DOHH2 (cell line): ENCODE data around the gene CACNA1A.
"Not testable (repeated sequence)": the region's sequence is repeated elsewhere in the genome, so short reads cannot be mapped to it uniquely, and the experiment has no call there.

Experiments
- H3F3A ChIP-seq: fragments of 200-600 bp; sonication (generic), shearing (Covaris generic); 2 replicates; pipeline ENCODE4 v1.6.0; 2016; ENCODE audit warnings: antibody characterized with exemption, mild to moderate bottlenecking; ENCODE audit not compliant: control insufficient read depth, insufficient read depth
- H3K27ac ChIP-seq: fragments of 200-600 bp; sonication (generic); 2 replicates; pipeline ENCODE4 v1.5.1; 2014; ENCODE audit warnings: low read depth, mild to moderate bottlenecking, low read length, moderate library complexity
- H3K27me3 ChIP-seq: fragments of 200-600 bp; sonication (generic); 2 replicates; pipeline ENCODE4 v1.6.1; 2014; ENCODE audit warnings: mild to moderate bottlenecking, low read length, mixed read lengths; ENCODE audit not compliant: control insufficient read depth
- H3K36me3 ChIP-seq: fragments of 200-600 bp; sonication (generic); 2 replicates; pipeline ENCODE4 v1.6.1; 2014; ENCODE audit warnings: mild to moderate bottlenecking, low read length, moderate library complexity, mixed read lengths; ENCODE audit not compliant: control insufficient read depth
- H3K4me1 ChIP-seq: fragments of 200-600 bp; sonication (generic); 2 replicates; pipeline ENCODE4 v1.6.1; 2014; ENCODE audit warnings: mild to moderate bottlenecking, low read length, mixed read lengths; ENCODE audit not compliant: control insufficient read depth
- H3K4me2 ChIP-seq: fragments of 200-600 bp; sonication (generic); 2 replicates; pipeline ENCODE4 v1.6.0; 2014; ENCODE audit warnings: mild to moderate bottlenecking, low read length, moderate library complexity
- H3K4me3 ChIP-seq: fragments of 200-600 bp; sonication (generic); 2 replicates; pipeline ENCODE4 v1.5.1; 2014; ENCODE audit warnings: mild to moderate bottlenecking, low read length, mixed read lengths
- H3K79me2 ChIP-seq: fragments of 200-600 bp; sonication (generic); 2 replicates; pipeline ENCODE4 v1.6.1; 2014; ENCODE audit warnings: mild to moderate bottlenecking, low read length, mixed read lengths; ENCODE audit not compliant: control insufficient read depth
- H3K9me2 ChIP-seq: fragments of 200-600 bp; sonication (generic); replicated peaks from 2 replicates; pipeline ENCODE4 v1.6.1; 2014; ENCODE audit warnings: mild to moderate bottlenecking, low read length, mixed read lengths; ENCODE audit not compliant: control insufficient read depth
- H3K9me3 ChIP-seq: fragments of 200-600 bp; sonication (generic); 2 replicates; pipeline ENCODE4 v1.6.1; 2014; ENCODE audit warnings: antibody characterized with exemption, low read length, mixed read lengths; ENCODE audit not compliant: control insufficient read depth, insufficient read depth
- H4K20me1 ChIP-seq: fragments of 200-600 bp; sonication (generic); 2 replicates; pipeline ENCODE4 v1.6.0; 2014; ENCODE audit warnings: low read depth, mild to moderate bottlenecking, antibody characterized with exemption, low read length, moderate library complexity; ENCODE audit not compliant: control insufficient read depth, insufficient read depth
- EZH2phosphoT487 ChIP-seq: fragments of 200-600 bp; sonication (generic); IDR thresholded peaks from 2 replicates; pipeline ENCODE4 v1.6.1; 2017; ENCODE audit warnings: borderline replicate concordance, mild to moderate bottlenecking, antibody characterized with exemption, low read length, moderate library complexity, mixed read lengths
- TF ChIP-seq, protein P1 (sequence below): fragments of 200-600 bp; sonication (generic); IDR thresholded peaks from one replicate; pipeline ENCODE4 v1.5.1; 2014; ENCODE audit warnings: antibody characterized with exemption, mild to moderate bottlenecking, low read depth, low read length; ENCODE audit not compliant: poor library complexity, severe bottlenecking

CACNA1A gene

DNA sequence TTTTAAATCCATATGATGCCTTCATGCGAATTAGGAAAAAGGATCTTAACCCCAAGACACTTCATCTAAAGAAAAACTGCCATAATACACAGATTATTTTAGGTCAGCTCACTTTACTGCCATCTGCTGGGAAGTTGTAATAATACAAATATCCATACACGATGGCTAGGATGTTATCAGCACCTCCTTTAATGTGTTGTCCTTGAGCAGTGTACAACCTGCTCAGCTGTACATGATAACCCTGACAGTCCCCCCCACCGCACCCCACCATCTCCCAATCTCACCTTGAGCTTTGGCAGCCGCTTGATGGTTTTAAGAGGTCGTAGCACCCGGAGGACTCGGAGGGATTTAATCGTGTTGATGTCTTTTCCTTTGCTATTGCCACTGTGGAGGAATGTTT lies 243.8 kb downstream of the CACNA1A start:
- Histone ChIP-seq H3K9me2 (no peaks in the 10 kb centered on the region), H3K27ac (no peak overlapping the region), H3K4me1 (peaks cover 10% of the 10 kb centered on the region), H3K79me2 (no peaks in the 10 kb centered on the region), H3K36me3 (no peaks in the 10 kb centered on the region), H3K4me2 (no peak overlapping the region), H3F3A (no peaks in the 10 kb centered on the region), H3K4me3 (no peak overlapping the region), H3K27me3 (peaks cover 14% of the 10 kb centered on the region), H3K9me3 (no peaks in the 10 kb centered on the region), H4K20me1 (no peaks in the 10 kb centered on the region)
- TF ChIP-seq, protein P1, sequence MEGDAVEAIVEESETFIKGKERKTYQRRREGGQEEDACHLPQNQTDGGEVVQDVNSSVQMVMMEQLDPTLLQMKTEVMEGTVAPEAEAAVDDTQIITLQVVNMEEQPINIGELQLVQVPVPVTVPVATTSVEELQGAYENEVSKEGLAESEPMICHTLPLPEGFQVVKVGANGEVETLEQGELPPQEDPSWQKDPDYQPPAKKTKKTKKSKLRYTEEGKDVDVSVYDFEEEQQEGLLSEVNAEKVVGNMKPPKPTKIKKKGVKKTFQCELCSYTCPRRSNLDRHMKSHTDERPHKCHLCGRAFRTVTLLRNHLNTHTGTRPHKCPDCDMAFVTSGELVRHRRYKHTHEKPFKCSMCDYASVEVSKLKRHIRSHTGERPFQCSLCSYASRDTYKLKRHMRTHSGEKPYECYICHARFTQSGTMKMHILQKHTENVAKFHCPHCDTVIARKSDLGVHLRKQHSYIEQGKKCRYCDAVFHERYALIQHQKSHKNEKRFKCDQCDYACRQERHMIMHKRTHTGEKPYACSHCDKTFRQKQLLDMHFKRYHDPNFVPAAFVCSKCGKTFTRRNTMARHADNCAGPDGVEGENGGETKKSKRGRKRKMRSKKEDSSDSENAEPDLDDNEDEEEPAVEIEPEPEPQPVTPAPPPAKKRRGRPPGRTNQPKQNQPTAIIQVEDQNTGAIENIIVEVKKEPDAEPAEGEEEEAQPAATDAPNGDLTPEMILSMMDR: peak; percentile 62
- TF ChIP-seq EZH2phosphoT487: no peak

DNA sequence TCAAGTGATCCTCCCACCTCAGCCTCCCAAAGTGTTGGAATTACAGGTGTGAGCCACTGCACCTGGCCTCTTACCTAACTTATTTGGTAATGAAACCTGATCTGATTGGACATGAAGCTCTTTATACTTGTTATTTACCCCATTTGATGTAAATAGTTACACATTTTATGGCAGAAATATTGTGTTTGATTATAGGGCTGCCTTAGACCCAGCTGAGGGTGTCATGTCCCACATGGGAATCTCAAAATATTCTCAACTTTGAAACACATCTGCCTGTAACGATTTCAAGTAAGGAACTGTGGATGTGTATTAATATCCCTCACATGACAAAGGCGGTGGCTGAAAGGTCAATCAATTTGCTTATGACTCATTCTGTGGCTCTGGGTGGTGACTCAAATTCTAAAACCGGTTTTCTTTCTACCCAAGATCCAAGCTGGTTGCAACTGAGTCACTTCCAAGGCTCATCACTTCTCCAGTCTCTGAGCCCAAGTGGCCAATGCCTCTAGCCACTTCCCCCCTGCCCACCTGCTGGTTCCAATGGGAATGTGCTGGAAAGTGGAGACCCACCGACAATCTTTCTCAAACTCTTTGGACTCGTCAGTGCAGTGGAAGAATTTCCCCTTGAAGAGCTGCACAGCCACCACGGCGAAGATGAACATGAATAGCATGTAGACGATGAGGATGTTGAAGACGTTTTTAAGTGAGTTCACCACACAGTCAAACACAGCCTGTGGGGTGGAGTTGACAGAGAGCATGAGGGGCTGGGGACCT lies 245.2 kb downstream of the CACNA1A start:
- 0 out of 2 replicates have a peak overlapping the region, but pooled peaks have one; percentile 3 for H3K4me2 ChIP-seq
- no peaks in the 10 kb centered on the region for H3K9me2 ChIP-seq
- peaks cover 3% of the 10 kb centered on the region; the same call in 1 of the 2 replicates for H3K9me3 ChIP-seq
- no peaks in the 10 kb centered on the region for H3K79me2 ChIP-seq
- H3K4me3 ChIP-seq: no peak overlapping the region
- H3F3A ChIP-seq: no peaks in the 10 kb centered on the region
- H3K4me1 ChIP-seq: peaks cover 10% of the 10 kb centered on the region
- H3K36me3 ChIP-seq: no peaks in the 10 kb centered on the region
- TF ChIP-seq, protein P1: no peak
- no peak for TF ChIP-seq EZH2phosphoT487
- no peaks in the 10 kb centered on the region for H4K20me1 ChIP-seq
- H3K27ac ChIP-seq: no peak overlapping the region
- peaks cover 14% of the 10 kb centered on the region for H3K27me3 ChIP-seq

DNA sequence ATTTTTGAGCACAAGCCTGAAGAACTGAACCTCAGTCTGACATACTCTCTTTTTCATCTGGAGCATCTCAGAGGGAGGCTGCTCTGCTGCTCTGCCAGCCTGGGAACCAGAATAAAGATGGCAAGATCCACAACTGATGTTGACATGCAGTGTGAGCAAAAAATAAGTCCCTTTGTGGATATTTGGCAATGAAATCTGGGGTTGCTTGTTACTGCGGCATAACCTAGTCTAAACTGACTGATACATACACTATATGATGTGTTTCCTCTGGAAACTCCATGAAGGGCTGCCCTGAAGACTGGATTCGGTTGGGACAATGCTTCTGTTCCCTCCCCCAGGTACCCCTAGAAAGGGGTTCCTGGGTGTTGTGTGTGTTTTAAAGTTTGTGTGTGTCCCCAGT lies 249.4 kb downstream of the CACNA1A start:
- H3F3A ChIP-seq: no peaks in the 10 kb centered on the region
- H4K20me1 ChIP-seq: no peaks in the 10 kb centered on the region
- H3K4me1 ChIP-seq: peaks cover 10% of the 10 kb centered on the region
- H3K27ac ChIP-seq: no peak overlapping the region
- TF ChIP-seq EZH2phosphoT487: no peak
- TF ChIP-seq, protein P1: no peak
- no peaks in the 10 kb centered on the region for H3K9me2 ChIP-seq
- peaks cover 3% of the 10 kb centered on the region; the same call in 1 of the 2 replicates for H3K9me3 ChIP-seq
- no peaks in the 10 kb centered on the region for H3K36me3 ChIP-seq
- H3K79me2 ChIP-seq: no peaks in the 10 kb centered on the region
- no peak overlapping the region for H3K4me2 ChIP-seq
- no peak overlapping the region for H3K4me3 ChIP-seq
- H3K27me3 ChIP-seq: peaks cover 5% of the 10 kb centered on the region

DNA sequence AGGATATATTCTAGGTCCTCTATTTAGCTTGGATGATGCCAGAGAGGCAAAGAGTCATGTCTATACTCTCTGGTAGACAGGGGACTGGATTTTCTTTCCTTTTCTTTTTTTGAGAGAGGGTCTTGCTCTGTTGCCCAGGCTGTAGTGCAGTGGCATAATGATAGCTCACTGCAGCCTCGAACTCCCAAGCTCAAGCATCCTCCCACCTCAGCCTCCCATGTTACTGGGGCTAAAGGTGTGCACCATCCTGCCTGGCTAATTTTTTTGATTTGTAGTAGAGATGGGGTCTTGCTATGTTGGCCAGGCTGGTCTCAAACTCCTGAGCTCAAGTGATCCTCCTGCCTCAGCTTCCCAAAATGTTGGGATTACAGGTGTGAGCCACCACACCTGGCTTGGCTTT lies 249.9 kb downstream of the CACNA1A start:
- not testable (repeated sequence) for H3K9me2 ChIP-seq, H4K20me1 ChIP-seq, H3K4me1 ChIP-seq, H3K4me3 ChIP-seq, H3K9me3 ChIP-seq, H3K4me2 ChIP-seq, H3K36me3 ChIP-seq, H3F3A ChIP-seq, H3K27me3 ChIP-seq, H3K79me2 ChIP-seq, H3K27ac ChIP-seq
